GM12892 (cell line): ENCODE data around the gene ANO2.

Source experiments
- DNase-seq: peaks from one replicate; pipeline ENCODE4 v3.0.0; 2011; ENCODE audit not compliant: insufficient read length
- FAIRE-seq: peaks from 2 replicates; lab custom pipeline; 2011; peaks lifted over from hg19 to GRCh38; lab: Jason Lieb, UNC
- POLR2A ChIP-seq: IDR thresholded peaks from 2 replicates; pipeline ENCODE4 v1.6.1; 2011; ENCODE audit warnings: low read depth, low read length, control low read depth
- POLR2AphosphoS5 ChIP-seq: IDR thresholded peaks from 2 replicates; pipeline ENCODE4 v1.6.1; 2011; ENCODE audit warnings: low read depth, low read length, control low read depth
- TAF1 ChIP-seq: IDR thresholded peaks from 2 replicates; pipeline ENCODE4 v1.6.1; 2011; ENCODE audit warnings: low read depth, mild to moderate bottlenecking, control low read depth, low read length, borderline replicate concordance

ANO2 gene

GRCh38 chr12:5910790-5911548 is 34.1 kb downstream of the ANO2 start:
- FAIRE-seq (no peak), DNase-seq (no peak)
- TF ChIP-seq POLR2A (no peak), TAF1 (no peak), POLR2AphosphoS5 (no peak)

- TF ChIP-seq POLR2AphosphoS5: no peak
- no peak for TF ChIP-seq TAF1
- TF ChIP-seq POLR2A: no peak
- FAIRE-seq (no peak), DNase-seq (no peak)
These were observed 35.5 kb downstream of the ANO2 start for GRCh38 chr12:5909560-5909959.

DNA sequence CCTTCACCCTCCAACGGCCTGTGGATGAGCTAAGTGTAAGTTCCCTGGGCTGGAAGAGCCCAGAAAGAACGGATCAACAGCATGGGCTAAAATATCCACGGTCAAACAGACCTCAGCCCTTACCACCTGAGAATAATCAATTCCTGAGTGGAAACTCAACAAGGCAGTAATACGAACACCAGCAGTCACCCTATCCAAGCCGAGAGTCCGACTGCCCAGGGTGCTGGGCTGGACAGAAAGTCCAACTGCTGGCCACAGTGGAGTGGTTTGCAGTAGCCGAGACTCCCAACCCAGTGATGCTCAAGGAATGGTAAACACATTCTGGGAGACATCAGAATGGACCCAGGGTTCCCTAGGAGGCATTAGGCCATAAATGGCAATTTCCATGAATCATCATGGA is 36.8 kb downstream of the ANO2 start:
- FAIRE-seq (no peak), DNase-seq (no peak)
- TF ChIP-seq POLR2A (no peak), TAF1 (no peak), POLR2AphosphoS5 (no peak)

- no peak for FAIRE-seq
- TF ChIP-seq POLR2A: no peak
- DNase-seq: no peak
These were observed 37.3 kb downstream of the ANO2 start for GRCh38 chr12:5907807-5908206.

DNA sequence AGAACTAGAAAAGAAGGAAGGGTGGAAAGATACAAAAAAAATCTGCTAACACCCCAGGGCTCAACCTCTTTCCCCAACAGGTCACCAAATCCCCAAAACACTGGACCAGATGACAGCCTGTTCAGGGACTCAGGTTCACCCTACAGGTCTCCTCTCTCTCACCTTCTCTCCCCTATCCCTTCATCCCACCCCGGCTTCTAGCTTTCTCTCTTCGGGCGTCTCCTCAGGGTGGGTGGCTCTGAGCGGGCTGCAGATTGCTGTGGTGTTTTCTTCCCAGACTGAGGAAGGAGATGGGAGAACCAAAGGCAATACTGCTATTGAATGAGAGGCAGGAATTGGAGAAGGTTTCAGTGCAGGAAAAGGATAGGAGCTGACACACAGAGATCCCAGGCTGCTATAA is 39.3 kb downstream of the ANO2 start:
- FAIRE-seq (no peak), DNase-seq (no peak)
- no peak for TF ChIP-seq POLR2AphosphoS5
- TF ChIP-seq TAF1: no peak
- no peak for TF ChIP-seq POLR2A

DNA sequence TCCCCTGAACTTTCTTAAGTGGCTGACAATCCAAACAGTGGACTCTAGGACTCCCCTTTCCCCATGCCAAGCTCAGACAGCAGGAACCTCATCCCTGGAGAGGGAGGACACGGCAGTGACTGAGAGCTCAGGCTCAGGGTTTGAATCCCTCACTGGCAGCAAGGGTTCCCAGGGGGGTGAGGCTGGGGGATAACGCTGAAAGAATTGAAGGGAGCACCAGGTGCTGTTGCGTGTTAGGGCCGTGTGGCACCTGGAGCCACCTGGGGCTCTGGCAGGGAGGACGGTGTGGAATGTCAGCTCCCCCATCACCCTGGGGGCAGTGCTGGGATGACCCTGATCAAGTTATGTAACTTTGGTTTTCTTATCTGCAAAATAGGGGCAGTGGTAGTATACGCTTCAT is 40.1 kb downstream of the ANO2 start:
- no peak for FAIRE-seq
- DNase-seq: no peak
- no peak for TF ChIP-seq TAF1
- no peak for TF ChIP-seq POLR2AphosphoS5
- TF ChIP-seq POLR2A: no peak

- TF ChIP-seq POLR2A (no peak), TAF1 (no peak), POLR2AphosphoS5 (no peak)
- no peak for FAIRE-seq
- DNase-seq: no peak
These were observed 40.6 kb downstream of the ANO2 start for GRCh38 chr12:5904441-5904840.

GRCh38 chr12:5902736-5903135 is 42.3 kb downstream of the ANO2 start:
- FAIRE-seq: no peak
- no peak for TF ChIP-seq TAF1
- no peak for TF ChIP-seq POLR2A
- no peak for TF ChIP-seq POLR2AphosphoS5
- no peak for DNase-seq

DNA sequence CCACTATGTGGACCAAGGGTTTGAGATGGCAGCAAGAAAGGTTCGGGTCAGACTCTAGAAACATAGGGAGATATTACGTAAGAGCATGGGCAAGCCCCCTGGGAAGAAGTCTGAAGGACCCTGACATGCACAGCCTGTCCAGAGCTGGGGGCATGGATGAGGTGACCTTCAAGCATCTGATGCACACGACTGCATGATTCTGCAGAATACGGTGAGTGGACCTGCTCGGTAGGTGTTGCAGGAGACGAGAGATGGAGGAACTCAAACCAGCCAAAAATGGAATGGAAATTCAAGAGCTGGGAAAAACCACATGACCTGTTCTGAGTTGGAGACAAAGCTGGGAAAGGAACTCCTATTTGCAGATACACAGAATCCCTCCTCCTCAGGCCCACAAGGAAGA is 43.6 kb downstream of the ANO2 start:
- DNase-seq: no peak
- no peak for FAIRE-seq
- TF ChIP-seq POLR2A (no peak), TAF1 (no peak), POLR2AphosphoS5 (no peak)

- DNase-seq: no peak
- no peak for TF ChIP-seq POLR2A
- FAIRE-seq: no peak
These were observed 44.4 kb downstream of the ANO2 start for GRCh38 chr12:5900533-5901205.

DNA sequence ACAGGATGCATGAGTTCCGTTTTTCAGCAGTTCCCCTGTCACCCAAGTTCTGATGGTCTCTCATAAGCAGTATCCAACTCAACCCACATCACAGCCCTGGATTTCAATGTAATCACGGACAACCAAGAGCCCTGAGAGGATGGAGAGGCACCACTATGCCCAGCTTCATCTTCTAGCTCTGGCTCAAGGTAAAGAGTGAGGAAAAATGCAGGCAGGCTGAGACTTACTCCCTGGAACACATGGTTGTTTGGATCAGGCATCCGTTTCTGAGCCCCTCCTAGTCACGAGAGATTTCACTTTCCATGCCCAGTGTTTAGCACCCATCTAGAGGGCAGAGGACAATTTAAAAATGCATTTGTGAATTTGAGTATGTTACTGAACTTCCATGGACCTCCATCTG is 45.0 kb downstream of the ANO2 start:
- no peak for TF ChIP-seq TAF1
- TF ChIP-seq POLR2A: no peak
- TF ChIP-seq POLR2AphosphoS5: no peak
- DNase-seq: no peak
- FAIRE-seq: no peak

DNA sequence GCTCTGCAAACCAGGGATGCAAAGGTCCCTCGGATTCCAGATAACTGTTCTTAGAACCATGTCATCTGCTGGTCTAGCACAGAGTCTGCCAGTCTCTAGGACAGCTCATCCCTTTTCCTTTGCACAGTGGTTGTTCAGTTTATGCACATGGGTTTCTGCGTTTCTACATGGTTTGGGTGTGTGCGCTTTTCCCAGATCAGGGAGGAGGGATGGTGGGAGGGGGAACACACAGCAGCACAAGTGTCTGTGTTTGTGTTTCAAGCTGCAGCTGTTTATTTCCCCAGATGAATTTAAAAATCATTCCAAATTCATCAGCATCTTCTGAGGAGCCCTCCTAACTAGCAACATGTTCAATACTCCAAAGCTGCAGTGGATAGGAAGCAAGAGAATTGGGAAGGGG is 45.4 kb downstream of the ANO2 start:
- DNase-seq: no peak
- FAIRE-seq: no peak
- TF ChIP-seq POLR2A (no peak), POLR2AphosphoS5 (no peak), TAF1 (no peak)
